ENCODE results near the gene GIPC2. TPM values are rescaled to one million over a fixed set of nuclear protein-coding genes. Genes with fewer than 3 reads are reported as not detected.

The GIPC2 gene
- total and polyA plus RNA-seq, 10 of the 15 experiments (the other 5 are each of a cell fraction or from before 2014, with no cell fraction given), result 0.03 to 0.23 (median 0.06) TPM; not detected in 2

Small RNAs within 50 kb of the gene (small RNA-seq; reads per million reads assigned to genes)
- gene AC103591.3, result 11.0 reads per million, percentile 95 among the genes with 10 or more reads in this experiment
- gene RNA5SP22, result 0.16 reads per million
- not detected for gene RNU6-1102P

Other genes starting within 250 kb of the GIPC2 start
- gene NEXN, start 157.3 kb upstream of the GIPC2 start, total RNA-seq (2014; rRNA removed), result 7.3 and 11.1 TPM in 2 replicates
- gene NEXN, start 157.3 kb upstream of the GIPC2 start, total RNA-seq (2014; rRNA removed; fragmentation: Illumina TruSeq; extraction: Trizol), result 19.3 and 22.8 TPM in 2 replicates
- 7.2 and 7.8 TPM in 2 replicates for gene NEXN, start 157.3 kb upstream of the GIPC2 start, total RNA-seq (2021)
- 2.5 and 4.0 TPM in 2 replicates for gene NEXN, start 157.3 kb upstream of the GIPC2 start, polyA plus RNA-seq (2011; rRNA removed)
- 46.6 and 65.6 TPM in 2 replicates for gene NEXN, start 157.3 kb upstream of the GIPC2 start, polyA plus RNA-seq (2014; fragmentation: Illumina TruSeq; extraction: Trizol)
- gene NEXN, start 157.3 kb upstream of the GIPC2 start, polyA plus RNA-seq (2014; fragmentation: Nextera tagmentation; extraction: Ambion mirVana), result 10 to 100 TPM; 35.9 to 39.9 TPM
- gene NEXN, start 157.3 kb upstream of the GIPC2 start, polyA plus RNA-seq (2014; rRNA removed), result 7.5 and 10.5 TPM in 2 replicates
- gene NEXN, start 157.3 kb upstream of the GIPC2 start, polyA plus RNA-seq (2016; fragmentation: Nextera tagmentation; extraction: Ambion mirVana), result 10 to 100 TPM; 13.8 to 17.1 TPM
- gene FUBP1, start 66.9 kb upstream of the GIPC2 start, total RNA-seq (2014; rRNA removed), result 186 and 207 TPM in 2 replicates
- 244 and 247 TPM in 2 replicates for gene FUBP1, start 66.9 kb upstream of the GIPC2 start, total RNA-seq (2014; rRNA removed; fragmentation: Illumina TruSeq; extraction: Trizol)
- gene FUBP1, start 66.9 kb upstream of the GIPC2 start, total RNA-seq (2021), result 184 and 196 TPM in 2 replicates
- 343 and 471 TPM in 2 replicates for gene FUBP1, start 66.9 kb upstream of the GIPC2 start, polyA plus RNA-seq (2011; rRNA removed)
- gene FUBP1, start 66.9 kb upstream of the GIPC2 start, polyA plus RNA-seq (2014; fragmentation: Illumina TruSeq; extraction: Trizol), result 209 and 221 TPM in 2 replicates
- gene FUBP1, start 66.9 kb upstream of the GIPC2 start, polyA plus RNA-seq (2014; fragmentation: Nextera tagmentation; extraction: Ambion mirVana), result 100 to 1,000 TPM; 110 to 114 TPM
- gene FUBP1, start 66.9 kb upstream of the GIPC2 start, polyA plus RNA-seq (2014; rRNA removed), result 219 and 248 TPM in 2 replicates
- 100 to 1,000 TPM; 136 to 142 TPM for gene FUBP1, start 66.9 kb upstream of the GIPC2 start, polyA plus RNA-seq (2016; fragmentation: Nextera tagmentation; extraction: Ambion mirVana)
- 5.3 and 6.9 TPM in 2 replicates for gene DNAJB4, start 41.0 kb upstream of the GIPC2 start, total RNA-seq (2014; rRNA removed)
- 6.2 and 6.5 TPM in 2 replicates for gene DNAJB4, start 41.0 kb upstream of the GIPC2 start, total RNA-seq (2014; rRNA removed; fragmentation: Illumina TruSeq; extraction: Trizol)
- gene DNAJB4, start 41.0 kb upstream of the GIPC2 start, total RNA-seq (2021), result 7.3 and 7.6 TPM in 2 replicates
- gene DNAJB4, start 41.0 kb upstream of the GIPC2 start, polyA plus RNA-seq (2011; rRNA removed), result 6.6 and 13.6 TPM in 2 replicates
- gene DNAJB4, start 41.0 kb upstream of the GIPC2 start, polyA plus RNA-seq (2014; fragmentation: Illumina TruSeq; extraction: Trizol), result 6.5 and 8.8 TPM in 2 replicates
- gene DNAJB4, start 41.0 kb upstream of the GIPC2 start, polyA plus RNA-seq (2014; fragmentation: Nextera tagmentation; extraction: Ambion mirVana), result 1 to 10 TPM; 3.8 to 5.1 TPM
- gene DNAJB4, start 41.0 kb upstream of the GIPC2 start, polyA plus RNA-seq (2014; rRNA removed), result 5.9 and 8.1 TPM in 2 replicates
- gene DNAJB4, start 41.0 kb upstream of the GIPC2 start, polyA plus RNA-seq (2016; fragmentation: Nextera tagmentation; extraction: Ambion mirVana), result 10 to 100 TPM; 10.1 to 10.5 TPM

All from GM12878 (cell line).